H1 (cell line): Measurements from ENCODE around the gene JAKMIP2. TPM values are rescaled to one million over a fixed set of nuclear protein-coding genes. Genes with fewer than 3 reads are reported as not detected.

ENCODE experiments used
- BACH1 ChIP-seq: IDR thresholded peaks from 2 replicates; pipeline ENCODE4 v1.6.1; 2012; ENCODE audit warnings: low read length, improper control_type of control experiment
- EGR1 ChIP-seq: IDR thresholded peaks from 2 replicates; pipeline ENCODE4 v1.6.1; 2011; ENCODE audit warnings: low read depth, low read length, borderline replicate concordance
- JUND ChIP-seq: IDR thresholded peaks from 2 replicates; pipeline ENCODE4 v1.6.1; 2011; ENCODE audit warnings: mild to moderate bottlenecking, improper control_type of control experiment, low read length
- KDM5A ChIP-seq: fragments of 200-600 bp; IDR thresholded peaks from 2 replicates; pipeline ENCODE4 v1.7.1; 2012; ENCODE audit warnings: mild to moderate bottlenecking, low read length, inconsistent platforms, mixed read lengths
- MAFK ChIP-seq: IDR thresholded peaks from 2 replicates; pipeline ENCODE4 v1.6.1; 2012; ENCODE audit warnings: low read depth, mild to moderate bottlenecking, improper control_type of control experiment, low read length
- NANOG ChIP-seq: IDR thresholded peaks from 2 replicates; pipeline ENCODE4 v1.6.1; 2011; ENCODE audit warnings: low read length, low read depth, mild to moderate bottlenecking, inconsistent platforms; ENCODE audit not compliant: insufficient read depth, poor library complexity, severe bottlenecking
- POLR2AphosphoS5 ChIP-seq: IDR thresholded peaks from 2 replicates; pipeline ENCODE4 v1.6.1; 2011; ENCODE audit warnings: low read depth, low read length
- SRF ChIP-seq: IDR thresholded peaks from 2 replicates; pipeline ENCODE4 v1.6.1; 2011; ENCODE audit warnings: mild to moderate bottlenecking, low read depth, low read length, moderate library complexity
- SUZ12 ChIP-seq: fragments of 200-600 bp; sonication (generic); IDR thresholded peaks from 2 replicates; pipeline ENCODE4 v1.6.1; 2012; ENCODE audit warnings: mild to moderate bottlenecking, inconsistent platforms, low read length, moderate library complexity, mixed read lengths
- polyA plus RNA-seq, 7 experiments: library from polyadenylated mRNA; depleted of rRNA in 3 of 7; stranded (reverse) in 5 of 7; unstranded in 2 of 7; fragments of >200 nt in 5 of 7; fragments of 200-250 nt in 2 of 7; gene quantifications; 1 replicate in 5 of 7; 2 replicates in 1 of 7; 4 replicates in 1 of 7; pipeline versions ENCODE4 v1.2.1 to v1.2.3, GENCODE V29; 2011 to 2013; ENCODE audit warnings: missing spikeins in 2 of 7, mixed read lengths in 2 of 7
- total RNA-seq: library from RNA; stranded (reverse); fragmentation: NEBNext Ultra II Directional; extraction: Animal tissue kit (Norgen Biotek cat#: 25700); gene quantifications from 2 replicates; pipeline ENCODE4 v1.2.1, GENCODE V29; 2021

The JAKMIP2 gene
- total and polyA plus RNA-seq, 2 of the 8 experiments (the other 6 are each of a cell fraction or from before 2014, with no cell fraction given), result 2.4 to 13.6 TPM

- TF ChIP-seq POLR2AphosphoS5, result no peak
- TF ChIP-seq KDM5A, result no peak
- TF ChIP-seq MAFK, result no peak
- no peak for TF ChIP-seq JUND
- no peak for TF ChIP-seq EGR1
- no peak for TF ChIP-seq SUZ12
- no peak for TF ChIP-seq NANOG
- no peak for TF ChIP-seq SRF
- TF ChIP-seq BACH1, result no peak
These were observed 218.4 kb downstream of the JAKMIP2 start (continued) for GRCh38 chr5:147564124-147564486.
